GM23338 (cell line): Measurements from ENCODE around the gene S100B.

Experiments used
- CREB1 ChIP-seq: fragments of 250-450 bp; sonication (Bioruptor Pico); IDR thresholded peaks from 2 replicates; pipeline ENCODE4 v1.5.0; 2020; ENCODE audit warnings: low read depth, mild to moderate bottlenecking, moderate library complexity
- CTCF ChIP-seq, 2 experiments: fragments of 200-600 bp in 1 of 2; sonication (generic) in 1 of 2; conservative IDR thresholded peaks; 2 replicates each; pipeline versions ENCODE4 v1.5.1 to v1.6.1; 2016 to 2017; ENCODE audit warnings: antibody characterized with exemption in 2 of 2, low read depth in 2 of 2, mild to moderate bottlenecking in 2 of 2, moderate library complexity in 1 of 2
- ETS1 ChIP-seq: IDR thresholded peaks from 2 replicates; pipeline ENCODE4 v1.6.1; 2016; ENCODE audit warnings: antibody characterized with exemption
- EZH2 ChIP-seq: fragments of 200-600 bp; sonication (generic); IDR thresholded peaks from one replicate; pipeline ENCODE4 v1.8.0; 2017; ENCODE audit warnings: antibody characterized with exemption, mild to moderate bottlenecking, low read depth; ENCODE audit not compliant: unreplicated experiment
- EZH2phosphoT487 ChIP-seq: fragments of 200-600 bp; sonication (generic); IDR thresholded peaks from one replicate; pipeline ENCODE4 v1.8.1; 2018; ENCODE audit warnings: antibody characterized with exemption; ENCODE audit not compliant: unreplicated experiment
- JUNB ChIP-seq: IDR thresholded peaks from one replicate; pipeline ENCODE4 v1.6.1; 2016; ENCODE audit warnings: antibody characterized with exemption; ENCODE audit not compliant: unreplicated experiment
- POLR2AphosphoS5 ChIP-seq: IDR thresholded peaks from 2 replicates; pipeline ENCODE4 v1.6.1; 2016; ENCODE audit warnings: antibody characterized with exemption, low read depth
- REST ChIP-seq: IDR thresholded peaks from one replicate; pipeline ENCODE4 v1.6.1; 2018; ENCODE audit warnings: antibody characterized with exemption; ENCODE audit not compliant: unreplicated experiment
- ZNF114 ChIP-seq: fragments of 250-450 bp; sonication (Bioruptor Pico); IDR thresholded peaks from 2 replicates; pipeline ENCODE4 v1.5.0; 2020; ENCODE audit warnings: mild to moderate bottlenecking, moderate library complexity

- TF ChIP-seq CTCF (conservative IDR thresholded peaks at IDR 0.05; ENCODE audit: low read depth in 2 of 2): no peak
- no peak for TF ChIP-seq POLR2AphosphoS5
- no peak for TF ChIP-seq EZH2
- no peak for TF ChIP-seq REST
- no peak for TF ChIP-seq EZH2phosphoT487
- TF ChIP-seq JUNB: no peak
- TF ChIP-seq CREB1 (CRISPR knock-in tag): no peak
- TF ChIP-seq ZNF114 (CRISPR knock-in tag): no peak
- no peak for TF ChIP-seq ETS1
Measured at GRCh38 chr21:46598581-46599572, 6.0 kb downstream of the S100B start.
